Measurements from ENCODE around the gene PNPLA5. TPM values are rescaled to one million over a fixed set of nuclear protein-coding genes. Genes with fewer than 3 reads are reported as not detected.
"Not testable (repeated sequence)": the region's sequence is repeated elsewhere in the genome, so short reads cannot be mapped to it uniquely, and the experiment has no call there.

PNPLA5 gene
- total RNA-seq, 1 experiment from 2014 or later = not detected

DNA sequence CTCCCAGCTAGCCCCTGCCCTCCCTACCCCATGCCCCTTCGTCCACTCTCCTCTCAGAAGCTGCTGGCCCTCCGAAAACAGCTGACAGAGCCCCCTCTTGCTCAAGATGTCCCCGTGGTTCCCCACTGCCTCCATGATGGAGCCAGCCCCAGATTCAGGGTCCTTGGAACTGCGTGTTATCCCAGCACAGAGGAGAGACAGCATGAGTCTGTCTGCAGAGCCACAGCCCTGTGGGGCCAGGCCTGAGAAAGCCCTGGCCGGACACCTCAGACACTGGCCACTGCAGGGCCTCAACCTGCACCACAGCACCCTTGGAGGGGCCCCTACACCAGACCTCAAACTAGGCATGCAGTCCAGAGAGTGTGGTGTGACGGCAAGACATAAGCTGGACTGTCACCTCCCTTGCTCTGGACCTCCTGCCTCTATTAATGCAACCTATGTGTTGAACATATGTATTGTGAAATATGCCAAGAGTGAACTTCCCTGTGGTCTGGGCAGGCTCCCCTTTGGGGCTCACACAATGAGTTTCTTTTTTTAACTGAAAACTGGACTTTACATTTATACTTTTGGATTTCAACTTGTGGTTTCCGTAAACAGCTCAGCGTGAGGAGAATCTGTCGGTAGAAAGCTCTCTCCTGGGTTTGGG is 9.6 kb downstream of the PNPLA5 start:
- H3K4me3 ChIP-seq = no peak overlapping the region
- no peaks in the 10 kb centered on the region for H3K4me1 ChIP-seq (replicated peaks)
- no peak for DNase-seq (ENCODE audit: low read depth in 1 of 2, low spot score in 2 of 2)
- H3K36me3 ChIP-seq = no peaks in the 10 kb centered on the region
- no peaks in the 10 kb centered on the region for H3K9me3 ChIP-seq (replicated peaks)
- H3K27ac ChIP-seq = no peak overlapping the region
- H3K27me3 ChIP-seq (replicated peaks) = peaks cover 3% of the 10 kb centered on the region; the same call in 1 of the 2 replicates

DNA sequence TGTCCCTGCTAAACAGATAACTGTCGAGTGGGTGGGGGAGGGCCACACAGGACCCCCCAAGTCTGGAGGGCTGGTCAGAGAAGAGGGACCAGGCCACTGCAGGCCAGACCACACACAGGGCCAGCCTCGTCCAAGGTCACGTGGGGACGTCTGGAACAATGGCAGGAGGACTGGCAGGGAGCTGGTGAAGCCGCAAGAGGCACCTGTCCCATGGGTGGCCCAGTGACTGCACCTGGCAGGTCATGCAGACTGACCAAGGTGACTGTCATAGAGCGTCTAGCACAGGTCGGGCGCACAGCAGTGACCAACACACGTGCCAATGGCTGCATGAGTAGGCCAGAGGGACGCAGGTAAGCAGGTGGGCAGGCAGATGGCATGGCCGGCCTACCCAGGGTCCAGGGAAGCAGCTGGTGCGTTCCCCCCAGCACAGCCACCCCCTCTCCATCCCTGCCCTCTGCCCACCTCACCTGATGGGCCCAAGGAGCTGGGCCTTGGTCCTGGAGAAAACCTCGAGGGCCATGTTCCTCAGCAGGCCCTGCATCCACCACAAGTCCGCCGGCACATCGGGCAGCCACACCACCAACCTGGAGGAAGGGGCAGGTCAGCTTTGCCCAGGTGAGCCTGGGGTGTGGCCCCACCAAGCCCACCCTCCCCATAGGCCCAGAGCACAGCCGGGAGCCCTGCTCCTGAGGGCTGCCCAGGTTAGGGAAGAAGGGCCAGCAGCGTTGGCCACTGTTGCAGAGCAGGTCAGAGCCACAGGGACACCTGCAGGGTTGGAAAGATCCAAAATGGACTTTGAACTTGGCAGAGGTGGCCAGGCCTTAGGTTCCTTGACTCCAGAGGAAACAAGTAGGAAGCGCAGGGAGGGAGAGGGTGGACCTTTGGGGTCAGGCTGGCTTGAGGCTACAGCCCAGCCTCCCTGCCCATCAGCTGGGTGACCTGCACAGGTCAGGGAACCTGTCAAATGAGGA is 10.4 kb downstream of the PNPLA5 start:
- H3K36me3 ChIP-seq = no peaks in the 10 kb centered on the region
- H3K4me3 ChIP-seq = no peak overlapping the region
- DNase-seq (ENCODE audit: low read depth in 1 of 2, low spot score in 2 of 2) = no peak
- H3K9me3 ChIP-seq (replicated peaks) = no peaks in the 10 kb centered on the region; the same call in 1 of the 2 replicates
- no peaks in the 10 kb centered on the region; the same call in none of the 2 replicates for H3K27me3 ChIP-seq (replicated peaks)
- no peak overlapping the region for H3K27ac ChIP-seq
- H3K4me1 ChIP-seq (replicated peaks) = no peaks in the 10 kb centered on the region

DNA sequence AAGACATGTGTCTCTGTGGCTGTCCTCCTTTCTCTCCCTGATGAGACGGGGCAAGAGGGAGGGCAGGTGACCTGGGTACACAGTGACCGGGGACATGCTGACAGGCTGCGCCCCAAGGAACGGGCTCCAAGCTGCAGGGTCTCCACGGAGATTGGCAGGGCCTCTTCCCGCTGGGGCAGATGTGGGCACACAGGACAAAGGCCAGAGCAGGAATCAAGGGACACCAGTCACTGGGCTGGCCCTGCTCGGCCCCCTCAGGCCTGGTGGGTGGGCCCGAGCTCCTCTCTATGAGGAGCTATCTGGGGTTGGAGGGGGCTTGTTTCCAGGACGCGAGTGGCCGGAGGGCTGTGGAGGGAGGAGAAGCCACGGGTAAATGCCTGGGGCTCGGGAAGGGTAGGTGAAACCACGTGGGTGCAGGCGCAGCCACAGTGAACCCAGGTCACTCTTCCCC is 11.2 kb downstream of the PNPLA5 start:
- H3K27me3 ChIP-seq (replicated peaks) = no peaks in the 10 kb centered on the region; the same call in none of the 2 replicates
- no peak for DNase-seq (ENCODE audit: low read depth in 1 of 2, low spot score in 2 of 2)
- no peaks in the 10 kb centered on the region for H3K36me3 ChIP-seq

DNA sequence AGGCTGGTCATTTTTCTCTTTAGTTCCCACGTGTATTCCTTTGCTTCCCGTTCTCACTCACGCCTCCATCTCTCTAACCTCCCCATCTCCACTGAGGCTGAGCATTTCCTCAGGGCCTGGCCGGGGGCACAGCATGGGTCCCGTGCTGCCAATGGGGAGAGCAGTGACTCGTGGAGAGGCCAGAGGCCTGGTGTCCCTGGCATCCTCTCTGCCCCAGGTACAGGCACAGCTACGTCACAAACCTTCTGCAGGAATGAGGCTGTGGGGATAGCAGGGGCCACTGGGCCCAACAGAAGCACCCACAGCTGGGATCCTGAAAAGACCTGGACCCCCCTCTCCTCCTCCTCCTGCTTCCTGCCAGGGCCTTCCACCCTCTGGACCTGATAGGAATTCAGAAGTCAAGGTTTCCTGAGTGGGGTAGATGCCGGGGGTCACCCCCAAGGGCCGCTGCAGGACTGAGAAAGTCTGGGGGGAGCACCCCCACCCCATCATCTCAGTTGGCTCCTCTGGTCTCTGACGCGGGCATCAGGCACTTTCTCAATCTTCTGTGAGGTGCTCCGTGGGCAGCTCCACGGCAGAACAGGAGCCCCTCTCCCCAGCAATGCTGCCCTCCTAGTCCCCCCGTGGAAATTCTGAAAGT is 11.8 kb downstream of the PNPLA5 start:
- H3K27me3 ChIP-seq (replicated peaks) = no peaks in the 10 kb centered on the region; the same call in 1 of the 2 replicates
- no peaks in the 10 kb centered on the region; the same call in 1 of the 2 replicates for H3K9me3 ChIP-seq (replicated peaks)
- no peaks in the 10 kb centered on the region for H3K4me1 ChIP-seq (replicated peaks)
- no peak for DNase-seq (ENCODE audit: low read depth in 1 of 2, low spot score in 2 of 2)
- H3K36me3 ChIP-seq = no peaks in the 10 kb centered on the region
- H3K4me3 ChIP-seq = no peak overlapping the region
- H3K27ac ChIP-seq = no peak overlapping the region

More for the DNA sequence above, 11.2 kb downstream of the PNPLA5 start:
- no peaks in the 10 kb centered on the region; the same call in 1 of the 2 replicates for H3K9me3 ChIP-seq (replicated peaks)
- H3K4me1 ChIP-seq (replicated peaks) = no peaks in the 10 kb centered on the region
- H3K4me3 ChIP-seq = no peak overlapping the region
- no peak overlapping the region for H3K27ac ChIP-seq

DNA sequence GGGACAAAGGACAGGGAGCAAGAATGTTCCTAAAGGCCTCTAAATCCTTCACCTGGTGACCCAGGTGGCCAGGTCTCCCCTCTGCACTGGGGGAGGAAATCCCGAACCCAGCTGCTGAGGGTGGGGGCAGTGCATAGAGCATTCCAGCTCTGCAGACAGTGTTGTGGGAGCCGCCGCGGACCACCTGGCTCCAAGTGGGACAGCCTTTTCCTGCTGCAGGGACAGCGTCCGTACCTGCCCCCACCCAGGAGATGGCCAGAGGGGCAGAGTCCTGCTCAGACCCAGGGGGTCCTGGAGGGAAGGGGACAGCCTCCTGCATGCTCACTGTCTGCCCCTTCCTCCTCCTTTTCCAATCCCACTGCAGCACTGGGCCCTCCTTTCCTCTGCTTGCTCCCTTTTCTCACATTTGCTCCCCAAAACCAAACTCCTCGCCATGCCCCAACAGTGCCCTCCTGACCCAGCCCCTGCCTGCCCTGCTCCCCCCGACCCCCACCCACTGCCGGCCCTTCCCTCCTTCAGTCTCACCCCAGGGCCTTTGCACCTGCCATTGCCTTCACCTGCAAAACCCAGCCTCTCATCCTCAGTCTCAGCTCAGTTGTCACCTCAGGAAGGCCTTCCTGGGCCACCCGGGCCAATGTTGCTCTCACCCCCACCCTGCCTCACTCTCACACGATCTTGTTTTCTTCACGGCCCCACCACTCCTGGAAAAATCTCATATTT is 12.8 kb downstream of the PNPLA5 start:
- no peak overlapping the region for H3K27ac ChIP-seq
- no peak overlapping the region for H3K4me3 ChIP-seq
- no peaks in the 10 kb centered on the region for H3K4me1 ChIP-seq (replicated peaks)
- no peaks in the 10 kb centered on the region; the same call in 1 of the 2 replicates for H3K9me3 ChIP-seq (replicated peaks)
- no peaks in the 10 kb centered on the region; the same call in 1 of the 2 replicates for H3K27me3 ChIP-seq (replicated peaks)
- no peak for DNase-seq (ENCODE audit: low read depth in 1 of 2, low spot score in 2 of 2)
- H3K36me3 ChIP-seq = no peaks in the 10 kb centered on the region

DNA sequence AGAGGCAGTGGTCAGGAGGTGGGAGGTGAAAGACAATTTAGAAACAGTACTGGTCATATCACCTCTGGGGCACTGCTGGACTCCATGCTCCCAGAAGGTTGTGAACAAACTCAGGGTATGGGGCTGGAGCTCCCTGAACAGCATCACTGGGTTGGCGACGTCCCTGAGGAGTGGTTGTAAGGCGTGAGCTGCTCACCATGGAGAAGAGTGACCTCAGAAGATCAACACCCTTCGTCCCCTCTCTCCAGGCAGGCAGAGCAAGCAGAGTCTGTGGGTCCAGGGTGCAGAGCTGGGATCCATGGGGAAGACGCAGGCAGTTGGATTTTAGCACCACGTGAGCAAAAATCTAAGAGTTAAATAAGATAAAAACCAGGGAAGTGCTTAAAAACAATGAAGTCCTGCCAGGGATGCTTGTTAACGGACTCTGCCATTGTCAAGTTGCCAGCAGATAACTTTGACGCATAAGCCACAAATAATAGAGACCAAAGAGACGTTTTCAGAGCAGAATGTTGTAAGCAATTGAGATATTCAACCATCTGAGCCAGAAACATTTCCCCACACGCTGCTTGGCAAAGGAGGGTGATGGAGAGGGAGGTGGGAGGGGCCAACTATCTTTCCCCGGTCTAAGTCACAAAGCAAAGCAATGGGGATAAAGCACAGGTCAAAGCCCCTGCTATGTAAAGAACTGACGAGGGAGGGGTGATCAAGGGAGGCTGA is 13.6 kb downstream of the PNPLA5 start:
- H3K9me3 ChIP-seq (replicated peaks) = no peaks in the 10 kb centered on the region; the same call in 1 of the 2 replicates

DNA sequence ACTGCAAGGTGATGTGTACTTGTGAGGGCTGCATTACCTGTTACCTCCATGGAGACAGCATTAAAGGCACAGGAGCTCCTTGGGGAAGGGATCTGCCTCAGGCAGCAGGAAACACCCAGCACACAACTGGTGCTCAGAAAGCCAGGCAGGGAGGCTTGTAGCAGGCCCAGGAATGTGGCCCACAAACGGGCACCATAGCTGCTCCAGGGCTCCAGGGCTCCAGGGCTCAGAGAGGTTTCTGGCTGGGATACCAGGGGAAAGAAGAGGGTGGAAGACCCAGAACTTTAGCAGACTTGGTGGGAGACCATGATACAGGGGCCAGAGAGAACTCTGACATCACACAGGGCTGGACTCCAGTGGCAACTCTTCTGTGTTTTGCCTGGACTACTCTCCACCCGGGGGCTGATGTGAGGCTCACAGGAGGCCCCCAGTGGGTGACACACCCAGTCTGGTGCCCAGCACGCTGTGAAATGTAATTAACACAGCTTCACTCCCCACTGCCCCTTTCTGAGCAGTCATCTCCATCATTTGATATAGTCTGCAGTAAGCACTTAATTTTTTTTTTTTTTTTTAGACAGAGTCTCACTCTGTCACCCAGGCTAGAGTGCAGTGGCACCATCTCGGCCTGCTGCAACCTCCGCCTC is 14.8 kb downstream of the PNPLA5 start:
- no peaks in the 10 kb centered on the region for H3K36me3 ChIP-seq
- H3K27me3 ChIP-seq (replicated peaks) = no peaks in the 10 kb centered on the region; the same call in 1 of the 2 replicates
- no peak for DNase-seq (ENCODE audit: low read depth in 1 of 2, low spot score in 2 of 2)
- H3K27ac ChIP-seq = no peak overlapping the region
- no peaks in the 10 kb centered on the region for H3K4me1 ChIP-seq (replicated peaks)
- H3K9me3 ChIP-seq (replicated peaks) = no peaks in the 10 kb centered on the region; the same call in 1 of the 2 replicates
- no peak overlapping the region for H3K4me3 ChIP-seq

More for the DNA sequence above, 13.6 kb downstream of the PNPLA5 start:
- Histone ChIP-seq H3K27ac (no peak overlapping the region), H3K4me1 (replicated peaks) (no peaks in the 10 kb centered on the region), H3K4me3 (no peak overlapping the region), H3K36me3 (no peaks in the 10 kb centered on the region), H3K27me3 (replicated peaks) (no peaks in the 10 kb centered on the region; the same call in 1 of the 2 replicates)
- no peak for DNase-seq (ENCODE audit: low read depth in 1 of 2, low spot score in 2 of 2)

DNA sequence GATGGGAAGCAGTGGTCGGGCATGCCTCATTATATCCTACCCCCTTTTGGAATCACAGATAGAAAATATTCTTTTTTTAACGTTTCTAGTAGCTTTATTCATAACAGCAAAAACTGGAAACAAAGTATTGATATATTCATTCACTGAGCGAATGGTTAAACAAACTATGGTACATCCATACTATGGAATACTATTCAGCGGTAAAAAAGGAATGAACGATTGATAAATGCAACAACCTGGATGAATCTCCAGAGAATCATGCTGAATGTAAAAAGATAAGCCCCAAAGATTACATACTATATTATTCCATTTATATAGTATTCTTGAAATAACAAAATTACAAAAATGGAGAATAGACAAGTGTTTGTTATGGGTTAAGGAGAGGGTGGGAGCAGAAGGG is 22.0 kb downstream of the PNPLA5 start:
- Histone ChIP-seq H3K4me3 (no peak overlapping the region), H3K4me1 (replicated peaks) (no peaks in the 10 kb centered on the region), H3K27ac (no peak overlapping the region), H3K36me3 (no peaks in the 10 kb centered on the region), H3K27me3 (replicated peaks) (peaks cover 9% of the 10 kb centered on the region; the same call in 1 of the 2 replicates), H3K9me3 (replicated peaks) (no peaks in the 10 kb centered on the region)
- no peak for DNase-seq (ENCODE audit: low read depth in 1 of 2, low spot score in 2 of 2)

DNA sequence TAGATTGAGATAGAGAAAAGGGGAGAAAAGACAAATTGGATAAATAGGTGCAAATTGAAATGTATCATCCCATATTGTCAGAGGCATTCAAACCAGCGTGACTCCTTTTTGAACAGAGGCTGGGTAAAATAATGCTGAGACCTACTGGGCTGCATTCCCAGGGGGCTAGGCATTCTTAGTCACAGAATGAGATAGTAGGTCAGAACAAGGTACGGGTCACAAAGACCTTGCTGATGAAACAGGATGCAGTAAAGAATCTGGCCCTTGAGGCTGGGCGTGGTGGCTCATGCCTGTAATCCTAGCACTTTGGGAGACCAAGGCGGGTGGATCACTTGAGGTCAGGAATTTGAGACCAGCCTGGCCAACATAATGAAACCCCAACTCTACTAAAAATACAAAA is 22.8 kb downstream of the PNPLA5 start:
- not testable (repeated sequence) for DNase-seq (ENCODE audit: low read depth in 1 of 2, low spot score in 2 of 2); H3K36me3 ChIP-seq

DNA sequence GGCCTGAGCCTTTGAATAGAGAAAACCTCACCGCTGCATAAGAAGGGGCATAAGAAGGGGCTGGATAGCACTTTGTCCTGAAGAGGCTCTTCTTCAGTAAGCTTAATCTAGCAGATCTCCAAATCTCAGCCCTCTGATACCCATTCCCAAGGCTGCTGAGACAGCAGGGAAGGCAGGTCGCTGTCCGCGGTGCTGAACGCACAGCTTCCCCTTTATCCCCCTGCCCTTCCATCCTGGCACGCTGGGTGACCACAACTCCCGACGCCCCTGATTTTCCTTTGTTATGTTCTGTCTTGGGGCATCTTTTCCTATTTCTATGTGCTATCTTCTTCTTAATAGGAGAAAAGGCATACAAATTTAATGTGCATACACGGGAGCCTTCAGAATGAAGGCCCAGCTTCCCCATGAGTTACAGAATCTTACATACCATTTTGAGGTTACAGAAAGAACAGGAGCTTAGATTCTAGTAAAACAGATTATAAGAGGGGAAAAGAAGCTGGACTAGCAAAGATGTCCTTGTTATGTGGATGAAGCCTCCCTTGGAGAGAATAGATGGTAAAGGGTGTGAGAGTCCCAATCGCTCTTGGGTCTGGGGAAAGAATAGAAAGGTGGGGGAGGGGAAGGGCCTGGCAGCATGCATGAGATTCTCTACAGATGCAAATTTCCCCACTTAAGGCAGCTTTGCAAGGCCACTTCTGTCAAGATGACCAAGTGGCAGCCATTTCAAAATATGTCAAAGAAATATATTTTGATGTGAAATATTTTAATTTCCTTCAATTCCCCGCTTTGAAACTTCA is 23.8 kb downstream of the PNPLA5 start:
- no peaks in the 10 kb centered on the region for H3K4me1 ChIP-seq (replicated peaks)
- DNase-seq (ENCODE audit: low read depth in 1 of 2, low spot score in 2 of 2) = peak in 1 of 2 experiments; percentile 52
- H3K4me3 ChIP-seq = no peak overlapping the region
- no peaks in the 10 kb centered on the region for H3K9me3 ChIP-seq (replicated peaks)
- no peak overlapping the region for H3K27ac ChIP-seq
- no peaks in the 10 kb centered on the region for H3K36me3 ChIP-seq
- H3K27me3 ChIP-seq (replicated peaks) = peaks cover 24% of the 10 kb centered on the region

More for the DNA sequence above, 22.8 kb downstream of the PNPLA5 start:
- not testable (repeated sequence) for H3K9me3 ChIP-seq (replicated peaks); H3K4me1 ChIP-seq (replicated peaks); H3K27ac ChIP-seq; H3K4me3 ChIP-seq
- peaks cover 16% of the 10 kb centered on the region for H3K27me3 ChIP-seq (replicated peaks)

DNA sequence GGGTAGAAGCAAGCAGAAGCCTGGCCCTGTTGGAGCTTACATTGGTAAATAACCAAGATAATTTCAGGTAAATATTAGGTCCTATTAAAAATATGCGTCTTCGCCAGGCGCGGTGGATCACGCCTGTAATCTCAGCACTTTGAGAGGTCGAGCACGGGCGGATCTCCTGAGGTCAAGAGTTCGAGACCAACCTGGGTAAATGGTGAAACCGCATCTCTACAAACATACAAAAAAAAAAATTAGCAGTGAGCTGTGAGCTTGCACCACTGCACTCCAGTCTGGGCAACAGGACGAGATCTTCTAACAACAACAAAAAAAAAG is 29.0 kb downstream of the PNPLA5 start:
- Histone ChIP-seq H3K36me3 (no peaks in the 10 kb centered on the region), H3K9me3 (replicated peaks) (no peaks in the 10 kb centered on the region), H3K4me3 (no peak overlapping the region), H3K27ac (no peak overlapping the region), H3K4me1 (replicated peaks) (peaks cover 3% of the 10 kb centered on the region; the same call in 1 of the 2 replicates), H3K27me3 (replicated peaks) (peaks cover 45% of the 10 kb centered on the region)
- DNase-seq (ENCODE audit: low read depth in 1 of 2, low spot score in 2 of 2) = no peak
